Muscle layer of colon (tissue), 2 donors: Measurements from ENCODE around the gene BAZ2B.

Experiments used
- H3K27ac ChIP-seq: one replicate; pipeline ENCODE4 v1.7.0; 2013; ENCODE audit warnings: low read depth, mild to moderate bottlenecking, low read length, moderate library complexity
- H3K27me3 ChIP-seq, 2 donors: one replicate each; pipeline ENCODE4 v1.7.0; 2013; ENCODE audit warnings: low read length in 2 of 2, mild to moderate bottlenecking in 2 of 2; ENCODE audit not compliant: insufficient read depth in 2 of 2, control insufficient read depth in 1 of 2
- H3K36me3 ChIP-seq: one replicate; pipeline ENCODE4 v1.7.0; 2013; ENCODE audit warnings: mild to moderate bottlenecking, low read length; ENCODE audit not compliant: insufficient read depth
- H3K4me1 ChIP-seq: one replicate; pipeline ENCODE4 v1.7.0; 2013; ENCODE audit warnings: mild to moderate bottlenecking, low read length; ENCODE audit not compliant: insufficient read depth
- H3K4me3 ChIP-seq, 2 donors: one replicate each; pipeline ENCODE4 v1.7.0; 2013; ENCODE audit warnings: low read length in 2 of 2, low read depth in 1 of 2, mild to moderate bottlenecking in 1 of 2, moderate library complexity in 1 of 2
- H3K9ac ChIP-seq: one replicate; pipeline ENCODE4 v1.7.0; 2013; ENCODE audit warnings: low read length
- H3K9me3 ChIP-seq: one replicate; pipeline ENCODE4 v1.7.0; 2013; ENCODE audit warnings: mild to moderate bottlenecking, low read length
- donor health status: abdominal sarcoma.
- donor health status: Adenocarcinoma of cecum.

BAZ2B gene

GRCh38 chr2:159356053-159356554, 260.2 kb downstream of the BAZ2B start:
- Histone ChIP-seq H3K36me3 (peaks cover 5% of the 10 kb centered on the region), H3K27me3 (no peaks in the 10 kb centered on the region), H3K9ac (no peak overlapping the region), H3K4me3 (no peak overlapping the region), H3K27ac (no peak overlapping the region), H3K4me1 (no peaks in the 10 kb centered on the region), H3K9me3 (no peaks in the 10 kb centered on the region)

GRCh38 chr2:159351977-159352376, 264.4 kb downstream of the BAZ2B start:
- no peak overlapping the region for H3K9ac ChIP-seq
- H3K27me3 ChIP-seq, result no peaks in the 10 kb centered on the region
- no peak overlapping the region for H3K27ac ChIP-seq
- no peak overlapping the region for H3K4me3 ChIP-seq
- no peaks in the 10 kb centered on the region for H3K9me3 ChIP-seq
- no peaks in the 10 kb centered on the region for H3K4me1 ChIP-seq
- peaks cover 22% of the 10 kb centered on the region for H3K36me3 ChIP-seq

GRCh38 chr2:159349674-159350299, 266.6 kb downstream of the BAZ2B start:
- Histone ChIP-seq H3K27ac (no peak overlapping the region), H3K9ac (no peak overlapping the region), H3K9me3 (no peaks in the 10 kb centered on the region), H3K36me3 (peaks cover 17% of the 10 kb centered on the region), H3K27me3 (no peaks in the 10 kb centered on the region), H3K4me1 (no peaks in the 10 kb centered on the region), H3K4me3 (no peak overlapping the region)

GRCh38 chr2:159326569-159327255, 289.6 kb downstream of the BAZ2B start:
- H3K27ac ChIP-seq, result no peak overlapping the region
- no peak overlapping the region for H3K4me3 ChIP-seq
- no peaks in the 10 kb centered on the region for H3K9me3 ChIP-seq
- H3K36me3 ChIP-seq, result peaks cover 21% of the 10 kb centered on the region
- H3K4me1 ChIP-seq, result no peaks in the 10 kb centered on the region
- H3K27me3 ChIP-seq, result no peaks in the 10 kb centered on the region
- no peak overlapping the region for H3K9ac ChIP-seq

- H3K27me3 ChIP-seq, result no peaks in the 10 kb centered on the region
- no peak overlapping the region for H3K27ac ChIP-seq
- no peak overlapping the region for H3K4me3 ChIP-seq
- H3K4me1 ChIP-seq, result no peaks in the 10 kb centered on the region
- H3K9ac ChIP-seq, result no peak overlapping the region
- no peaks in the 10 kb centered on the region for H3K9me3 ChIP-seq
- H3K36me3 ChIP-seq, result peaks cover 19% of the 10 kb centered on the region
Observed at GRCh38 chr2:159322419-159322818, 293.9 kb downstream of the BAZ2B start.

- no peak overlapping the region for H3K27ac ChIP-seq
- no peaks in the 10 kb centered on the region for H3K27me3 ChIP-seq
- no peak overlapping the region for H3K9ac ChIP-seq
- H3K9me3 ChIP-seq, result no peaks in the 10 kb centered on the region
- H3K4me3 ChIP-seq, result no peak overlapping the region
- H3K4me1 ChIP-seq, result no peaks in the 10 kb centered on the region
- peaks cover 25% of the 10 kb centered on the region for H3K36me3 ChIP-seq
Observed at GRCh38 chr2:159317392-159318088, 298.8 kb downstream of the BAZ2B start.

GRCh38 chr2:159307942-159308341, 308.4 kb downstream of the BAZ2B start:
- Histone ChIP-seq H3K36me3 (no peaks in the 10 kb centered on the region), H3K4me1 (no peaks in the 10 kb centered on the region), H3K9ac (no peak overlapping the region), H3K27ac (no peak overlapping the region), H3K27me3 (no peaks in the 10 kb centered on the region), H3K4me3 (no peak overlapping the region), H3K9me3 (no peaks in the 10 kb centered on the region)

- no peaks in the 10 kb centered on the region for H3K9me3 ChIP-seq
- H3K27me3 ChIP-seq, result no peaks in the 10 kb centered on the region
- no peaks in the 10 kb centered on the region for H3K4me1 ChIP-seq
- H3K36me3 ChIP-seq, result no peaks in the 10 kb centered on the region
- H3K4me3 ChIP-seq, result no peak overlapping the region
- H3K27ac ChIP-seq, result no peak overlapping the region
- H3K9ac ChIP-seq, result no peak overlapping the region
Observed at GRCh38 chr2:159300586-159300985, 315.8 kb downstream of the BAZ2B start.

GRCh38 chr2:159298967-159299366, 317.4 kb downstream of the BAZ2B start:
- H3K27me3 ChIP-seq, result no peaks in the 10 kb centered on the region
- no peaks in the 10 kb centered on the region for H3K36me3 ChIP-seq
- no peak overlapping the region for H3K4me3 ChIP-seq
- no peak overlapping the region for H3K9ac ChIP-seq
- no peaks in the 10 kb centered on the region for H3K9me3 ChIP-seq
- H3K27ac ChIP-seq, result no peak overlapping the region
- H3K4me1 ChIP-seq, result no peaks in the 10 kb centered on the region

- H3K27ac ChIP-seq, result no peak overlapping the region
- H3K4me1 ChIP-seq, result no peaks in the 10 kb centered on the region
- no peaks in the 10 kb centered on the region for H3K9me3 ChIP-seq
- no peaks in the 10 kb centered on the region for H3K36me3 ChIP-seq
- no peak overlapping the region for H3K9ac ChIP-seq
- no peaks in the 10 kb centered on the region for H3K27me3 ChIP-seq
- H3K4me3 ChIP-seq, result no peak overlapping the region
Observed at GRCh38 chr2:159297042-159297707, 319.2 kb downstream of the BAZ2B start.

- peaks cover 5% of the 10 kb centered on the region for H3K4me1 ChIP-seq
- H3K9ac ChIP-seq, result no peak overlapping the region
- H3K36me3 ChIP-seq, result no peaks in the 10 kb centered on the region
- H3K27me3 ChIP-seq, result no peaks in the 10 kb centered on the region
- no peak overlapping the region for H3K27ac ChIP-seq
- no peak overlapping the region for H3K4me3 ChIP-seq
- no peaks in the 10 kb centered on the region for H3K9me3 ChIP-seq
Observed at GRCh38 chr2:159292157-159292556, 324.2 kb downstream of the BAZ2B start.
